ENCODE data around the gene RPN2. TPM values are rescaled to one million over a fixed set of nuclear protein-coding genes. Genes with fewer than 3 reads are reported as not detected.

Gene RPN2
- total RNA-seq, 2 donors from 2014 or later, result 118 to 142 TPM

GRCh38 chr20:37254114-37254878 is 75.2 kb downstream of the RPN2 start:
- DNase-seq (no peak), ATAC-seq (no peak)
- intact Hi-C loops (cut with DNase I), result no loop called here

DNA sequence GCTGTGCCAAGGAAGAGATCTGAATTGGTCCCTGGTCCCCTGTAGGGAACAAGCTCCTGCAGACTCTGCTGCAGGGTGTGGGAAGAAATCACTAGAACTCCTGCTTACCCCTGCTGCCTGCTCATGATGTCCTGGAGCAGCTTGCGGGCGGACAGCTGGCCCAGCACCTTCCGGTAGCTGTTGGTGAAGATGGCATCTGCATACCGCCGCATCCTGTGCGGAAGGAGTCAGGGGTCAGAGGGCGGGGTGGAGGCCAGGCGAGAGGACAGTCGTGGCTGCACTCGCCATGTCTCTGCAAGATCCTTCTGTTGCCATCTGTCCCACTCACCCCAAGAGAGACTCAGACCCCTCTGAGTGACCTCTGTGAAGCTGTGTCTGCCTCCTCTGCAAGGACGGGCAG is 77.2 kb downstream of the RPN2 start:
- ATAC-seq (no peak), DNase-seq (no peak)
- intact Hi-C loops (cut with DNase I), result no loop called here

- ATAC-seq, result no peak
- intact Hi-C loops (cut with DNase I), result no loop called here
These were observed 78.4 kb downstream of the RPN2 start for GRCh38 chr20:37257530-37257929.

GRCh38 chr20:37257988-37258387 is 78.9 kb downstream of the RPN2 start:
- ATAC-seq, result no peak
- no peak for DNase-seq
- intact Hi-C loops (cut with DNase I), result no loop called here

More at GRCh38 chr20:37257530-37257929, 78.4 kb downstream of the RPN2 start:
- DNase-seq, result no peak

- intact Hi-C loops (cut with DNase I), result no loop called here
- DNase-seq (no peak), ATAC-seq (no peak)
These were observed 79.9 kb downstream of the RPN2 start for GRCh38 chr20:37259031-37259430.

DNA sequence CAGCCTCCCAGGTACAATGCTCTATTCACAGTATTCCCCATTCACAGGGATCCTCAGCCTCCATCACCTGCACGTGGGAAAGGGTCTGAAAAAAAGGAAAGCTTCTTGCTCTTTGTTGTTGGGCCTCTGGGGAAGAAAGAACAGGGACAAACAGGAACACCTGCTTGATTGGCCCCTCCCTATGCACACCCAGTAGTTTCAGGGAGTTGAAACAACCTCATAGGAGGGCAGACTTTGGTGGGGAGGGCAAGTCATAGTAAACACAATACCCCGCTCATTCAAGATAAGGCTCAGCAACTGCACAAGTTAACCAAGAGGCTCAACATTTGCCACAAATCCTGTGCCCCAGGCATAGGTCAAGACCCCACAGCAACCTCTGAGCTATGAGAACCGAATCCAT is 80.7 kb downstream of the RPN2 start:
- intact Hi-C loops (cut with DNase I), result loop anchor here in 1 of 2 donors (10.0 kb wide), 1 partner anchor 55 kb away; no protein-coding TSS in a partner anchor
- DNase-seq (no peak), ATAC-seq (no peak)

- ATAC-seq, result no peak
- DNase-seq, result no peak
- intact Hi-C loops (cut with DNase I), result loop anchor here in 1 of 2 donors (10.0 kb wide), 1 partner anchor 56 kb away; no protein-coding TSS in a partner anchor
These were observed 81.8 kb downstream of the RPN2 start for GRCh38 chr20:37260923-37261322.

DNA sequence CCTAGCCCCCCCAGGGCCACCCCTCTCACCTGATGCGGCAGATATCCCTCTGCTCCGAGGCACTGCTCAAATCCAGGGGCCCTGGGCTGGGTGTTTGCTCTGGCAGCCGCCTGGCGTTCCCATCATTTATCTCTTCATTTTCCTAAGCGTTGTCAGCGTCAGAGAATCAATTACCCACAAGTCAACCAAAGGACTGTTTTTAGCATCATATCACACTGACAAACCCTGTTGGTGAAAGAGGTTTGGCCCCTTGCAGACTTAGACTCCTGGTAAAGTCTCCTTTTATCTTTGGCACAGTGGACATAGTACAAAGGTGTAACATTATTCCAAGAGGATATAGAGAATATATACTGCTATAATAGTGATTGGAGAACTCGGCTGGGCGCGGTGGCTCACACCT is 82.6 kb downstream of the RPN2 start, which contains the start of gene GHRH:
Gene GHRH, minus strand, starts transcription at position 101 of the 400 bp plus-strand sequence. CDS start 4,925 bp downstream, outside the sequence.
- intact Hi-C loops (cut with DNase I), result loop anchor here in 1 of 2 donors (10.0 kb wide), 1 partner anchor 57 kb away; no protein-coding TSS in a partner anchor
- no peak for DNase-seq
- ATAC-seq, result peak in 1 of 2 donors; percentile 44

GRCh38 chr20:37262505-37262904 is 83.4 kb downstream of the RPN2 start:
- no peak for ATAC-seq
- no peak for DNase-seq
- intact Hi-C loops (cut with DNase I), result loop anchor here in 1 of 2 donors (10.0 kb wide), 1 partner anchor 58 kb away; no protein-coding TSS in a partner anchor

- intact Hi-C loops (cut with DNase I), result loop anchor here in 1 of 2 donors (10.0 kb wide), 1 partner anchor 59 kb away; no protein-coding TSS in a partner anchor
- ATAC-seq (no peak), DNase-seq (no peak)
These were observed 84.6 kb downstream of the RPN2 start for GRCh38 chr20:37263686-37264085.

GRCh38 chr20:37265152-37265551 is 86.0 kb downstream of the RPN2 start:
- DNase-seq (no peak), ATAC-seq (no peak)
- intact Hi-C loops (cut with DNase I), result loop anchor here (5.0 to 10.0 kb wide), 2 partner anchors 60 to 267 kb away; no protein-coding TSS in a partner anchor

DNA sequence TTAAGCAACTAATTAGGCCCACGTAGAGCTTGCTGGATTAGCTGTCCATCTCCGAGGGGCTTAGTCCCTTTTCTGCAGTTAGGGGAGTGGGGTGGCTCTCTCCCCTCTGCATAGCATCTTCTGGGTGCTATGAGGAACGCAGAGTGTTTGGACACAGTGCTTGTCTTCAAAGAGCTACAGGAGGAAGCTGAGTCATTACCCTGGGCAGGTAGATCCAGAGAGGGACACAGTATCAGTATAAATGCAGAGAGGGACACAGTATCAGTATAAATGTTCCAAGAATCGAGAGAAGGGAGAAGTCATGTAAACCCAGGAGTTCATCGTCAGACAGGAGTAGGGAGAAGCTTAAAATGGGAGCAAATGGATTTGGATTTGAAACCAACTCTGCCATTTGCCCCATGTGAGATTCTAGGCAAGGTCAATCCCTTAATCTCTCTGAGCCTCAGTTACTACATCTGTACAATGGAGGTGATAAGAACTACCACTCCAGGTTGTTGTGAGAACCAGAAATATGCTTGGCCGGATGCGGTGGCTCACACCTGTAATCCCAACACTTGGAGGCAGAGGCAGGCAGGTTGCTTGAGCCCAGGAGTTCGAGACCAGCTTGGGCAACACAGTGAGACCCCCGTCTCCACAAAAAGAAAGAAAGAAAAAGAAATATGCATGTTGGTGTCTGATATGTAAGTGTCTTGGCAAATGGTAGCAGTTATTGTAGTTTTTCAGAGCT is 88.0 kb downstream of the RPN2 start:
- ATAC-seq (no peak), DNase-seq (no peak)
- intact Hi-C loops (cut with DNase I), result loop anchor here (5.0 to 10.0 kb wide), 2 partner anchors 62 to 265 kb away; no protein-coding TSS in a partner anchor

DNA sequence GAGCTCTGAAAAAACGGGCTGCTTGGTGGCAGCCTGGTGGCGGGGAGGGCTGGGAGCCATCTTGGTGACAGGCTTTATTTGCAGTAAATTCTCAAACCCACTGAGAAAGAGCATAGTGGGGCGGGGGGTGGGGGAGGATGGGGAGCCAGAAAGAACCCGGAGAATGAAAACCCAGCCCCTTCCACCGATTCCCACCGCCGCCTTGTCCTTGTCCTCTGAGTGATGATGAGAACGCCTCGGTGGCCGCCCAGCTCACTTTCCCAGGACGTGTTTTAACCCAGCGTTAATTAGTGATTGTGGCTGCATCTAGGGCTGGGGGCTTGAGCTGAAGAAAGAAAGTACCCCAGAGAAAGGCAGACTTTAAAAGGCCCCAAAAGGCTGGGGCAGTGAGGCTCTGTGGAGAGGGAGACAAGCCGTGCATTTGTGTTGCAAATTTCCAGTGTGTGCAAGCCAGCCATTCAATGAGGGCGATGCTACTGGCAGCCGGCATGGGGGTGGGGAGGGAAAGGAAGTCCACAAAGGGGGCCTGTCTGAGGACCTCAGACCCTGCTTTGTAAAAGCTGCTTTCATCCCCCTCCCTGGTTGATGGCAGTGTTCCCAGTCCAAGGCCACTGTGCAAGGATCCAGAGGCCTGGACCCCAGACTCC is 88.7 kb downstream of the RPN2 start:
- intact Hi-C loops (cut with DNase I), result loop anchor here (2.0 to 10.0 kb wide), 4 partner anchors 63 to 267 kb away; no protein-coding TSS in a partner anchor
- DNase-seq (no peak), ATAC-seq (no peak)

DNA sequence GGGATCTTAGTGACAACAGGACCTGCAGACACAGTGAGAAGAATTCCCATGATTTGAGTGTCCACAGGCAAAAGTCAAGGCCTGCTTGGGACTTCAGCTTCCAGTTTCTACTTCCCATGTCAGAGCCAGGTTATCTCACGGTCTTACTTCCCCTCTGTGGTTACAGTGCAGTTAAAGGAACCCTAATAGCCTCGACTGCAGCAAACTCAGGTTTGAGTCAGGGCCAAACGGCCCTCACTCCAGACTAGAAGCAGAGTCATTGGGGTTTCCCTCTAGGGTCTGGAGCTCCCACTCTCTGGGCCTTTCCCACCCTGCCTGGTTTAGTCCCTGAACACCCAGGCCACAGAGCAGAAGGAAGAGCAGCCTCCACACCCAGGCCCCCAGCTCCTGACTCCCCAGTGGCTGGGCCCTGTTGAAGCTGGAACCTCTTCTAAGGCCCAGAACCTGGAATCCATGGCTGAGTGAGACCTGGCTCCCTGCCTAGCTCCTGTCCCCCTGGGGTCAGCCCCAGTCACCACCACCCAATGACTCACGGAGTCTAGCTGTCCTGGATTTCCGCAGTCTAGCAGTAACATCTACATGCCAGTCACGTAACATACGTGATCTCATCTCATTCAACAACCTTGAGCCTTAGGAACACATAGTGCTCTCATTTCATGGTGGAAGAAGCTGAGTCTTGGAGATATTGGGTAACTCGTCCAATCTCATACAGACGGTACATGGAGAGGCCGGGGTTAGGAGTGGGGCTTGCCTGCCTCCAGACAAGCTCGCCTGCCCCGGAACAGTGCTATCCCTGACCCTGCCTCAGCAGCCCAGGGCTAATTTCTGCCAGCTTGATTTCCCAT is 91.7 kb downstream of the RPN2 start:
- intact Hi-C loops (cut with DNase I), result loop anchor here in 1 of 2 donors (2.0 kb wide), 1 partner anchor 114 kb away; no protein-coding TSS in a partner anchor
- ATAC-seq (peak; percentile 28 to 60), DNase-seq (no peak)

- DNase-seq (no peak), ATAC-seq (no peak)
- intact Hi-C loops (cut with DNase I), result loop anchor here in 1 of 2 donors (2.0 kb wide), 1 partner anchor 113 kb away; no protein-coding TSS in a partner anchor
These were observed 92.3 kb downstream of the RPN2 start for GRCh38 chr20:37271421-37271768.

- DNase-seq (no peak), ATAC-seq (no peak)
- intact Hi-C loops (cut with DNase I), result no loop called here
These were observed 94.9 kb downstream of the RPN2 start for GRCh38 chr20:37273988-37274387.

GRCh38 chr20:37274851-37275524 is 95.9 kb downstream of the RPN2 start:
- DNase-seq (no peak), ATAC-seq (no peak)
- intact Hi-C loops (cut with DNase I), result no loop called here

Data from left cardiac atrium (tissue), 4 donors.